GM19043 (cell line): ENCODE results near the gene NAA35.

Source experiments
- ATAC-seq: cut with Tn5 transposase; IDR thresholded peaks from one replicate; pipeline ENCODE4 v1.9.1; 2021; ENCODE audit warnings: low read depth; ENCODE audit not compliant: unreplicated experiment

Gene NAA35

GRCh38 chr9:86057491-86057890 is 116.5 kb downstream of the NAA35 start:
- no peak for ATAC-seq

GRCh38 chr9:86061972-86062739 is 121.2 kb downstream of the NAA35 start:
- no peak for ATAC-seq

GRCh38 chr9:86062845-86063693 is 122.1 kb downstream of the NAA35 start:
- ATAC-seq: no peak

GRCh38 chr9:86064220-86064619 is 123.3 kb downstream of the NAA35 start:
- no peak for ATAC-seq

GRCh38 chr9:86069206-86069869 is 128.4 kb downstream of the NAA35 start:
- ATAC-seq: no peak
